Activated T-helper 2 cell treated with anti-CD3 and anti-CD28 coated beads, Interferon-gamma antibody, Interleukin-2, Interleukin-4, amounts not matched to agents 10 μg/mL and 5 μg/mL and 100 μg/mL, durations not matched to agents 14 hours and 24 hours and 36 hours (primary cell): ENCODE results near the gene NYAP2. TPM values are rescaled to one million over a fixed set of nuclear protein-coding genes. Genes with fewer than 3 reads are reported as not detected.

ENCODE experiments used
- DNase-seq: peaks from one replicate; pipeline ENCODE4 v3.0.0; 2021; ENCODE audit warnings: low spot score
- H3K27ac Mint-ChIP-seq: one replicate; pipeline ENCODE4 v1.8.0; 2021; ENCODE audit warnings: mixed read lengths
- H3K27me3 Mint-ChIP-seq: one replicate; pipeline ENCODE4 v1.8.0; 2021; ENCODE audit warnings: low read depth, mixed read lengths
- H3K36me3 Mint-ChIP-seq: one replicate; pipeline ENCODE4 v1.8.0; 2021; ENCODE audit warnings: low read depth, mixed read lengths
- H3K4me1 Mint-ChIP-seq: one replicate; pipeline ENCODE4 v1.8.0; 2021; ENCODE audit warnings: low read depth, mixed read lengths
- H3K4me3 Mint-ChIP-seq: one replicate; pipeline ENCODE4 v1.8.0; 2021; ENCODE audit warnings: low read depth, mild to moderate bottlenecking, moderate library complexity, mixed read lengths
- H3K9me3 Mint-ChIP-seq: one replicate; pipeline ENCODE4 v1.8.0; 2021; ENCODE audit warnings: mixed read lengths
- intact Hi-C: fragments of 100-400 bp; cut with micrococcal nuclease; formaldehyde crosslinking; loops from one replicate; pipeline ENCODE4 v1.15.1; 2023
- total RNA-seq: library from RNA; stranded (reverse); gene quantifications from 2 replicates; pipeline ENCODE4 v1.2.3, GENCODE V29; 2022

Gene NYAP2
- total RNA-seq, 1 donor from 2014 or later, result not detected

GRCh38 chr2:225501022-225501421 lies 101.5 kb downstream of the NYAP2 start:
- H3K27ac Mint-ChIP-seq, result no peak overlapping the region
- H3K9me3 Mint-ChIP-seq, result no peaks in the 10 kb centered on the region
- no peaks in the 10 kb centered on the region for H3K36me3 Mint-ChIP-seq
- intact Hi-C loops, result no loop called here
- H3K4me3 Mint-ChIP-seq, result no peak overlapping the region
- H3K27me3 Mint-ChIP-seq, result peaks cover 4% of the 10 kb centered on the region
- H3K4me1 Mint-ChIP-seq, result no peaks in the 10 kb centered on the region
- DNase-seq, result no peak

GRCh38 chr2:225502971-225503370 lies 103.5 kb downstream of the NYAP2 start:
- no peak for DNase-seq
- Mint-ChIP-seq H3K4me3 (no peak overlapping the region), H3K27me3 (peaks cover 4% of the 10 kb centered on the region), H3K27ac (no peak overlapping the region), H3K36me3 (no peaks in the 10 kb centered on the region), H3K9me3 (no peaks in the 10 kb centered on the region), H3K4me1 (no peaks in the 10 kb centered on the region)
- intact Hi-C loops, result no loop called here

GRCh38 chr2:225510796-225511195 lies 111.3 kb downstream of the NYAP2 start:
- H3K9me3 Mint-ChIP-seq, result no peaks in the 10 kb centered on the region
- H3K27ac Mint-ChIP-seq, result no peak overlapping the region
- intact Hi-C loops, result no loop called here
- DNase-seq, result no peak
- no peaks in the 10 kb centered on the region for H3K4me1 Mint-ChIP-seq
- H3K36me3 Mint-ChIP-seq, result no peaks in the 10 kb centered on the region
- no peak overlapping the region for H3K4me3 Mint-ChIP-seq
- H3K27me3 Mint-ChIP-seq, result peaks cover 1% of the 10 kb centered on the region

- Mint-ChIP-seq H3K36me3 (no peaks in the 10 kb centered on the region), H3K27ac (no peak overlapping the region), H3K27me3 (peaks cover 1% of the 10 kb centered on the region), H3K9me3 (no peaks in the 10 kb centered on the region), H3K4me1 (no peaks in the 10 kb centered on the region), H3K4me3 (no peak overlapping the region)
- DNase-seq, result no peak
- intact Hi-C loops, result no loop called here
These were observed 113.0 kb downstream of the NYAP2 start for GRCh38 chr2:225512469-225512868.

- Mint-ChIP-seq H3K4me1 (no peaks in the 10 kb centered on the region), H3K9me3 (no peaks in the 10 kb centered on the region), H3K27ac (no peak overlapping the region), H3K27me3 (peaks cover 1% of the 10 kb centered on the region), H3K36me3 (no peaks in the 10 kb centered on the region), H3K4me3 (no peak overlapping the region)
- intact Hi-C loops, result no loop called here
- no peak for DNase-seq
These were observed 113.5 kb downstream of the NYAP2 start for GRCh38 chr2:225512876-225513540.

- no peak for DNase-seq
- no peak overlapping the region for H3K4me3 Mint-ChIP-seq
- H3K27me3 Mint-ChIP-seq, result peaks cover 1% of the 10 kb centered on the region
- H3K4me1 Mint-ChIP-seq, result no peaks in the 10 kb centered on the region
- intact Hi-C loops, result no loop called here
- H3K36me3 Mint-ChIP-seq, result no peaks in the 10 kb centered on the region
- no peaks in the 10 kb centered on the region for H3K9me3 Mint-ChIP-seq
- no peak overlapping the region for H3K27ac Mint-ChIP-seq
These were observed 115.5 kb downstream of the NYAP2 start for GRCh38 chr2:225515033-225515432.

GRCh38 chr2:225526760-225527390 lies 127.4 kb downstream of the NYAP2 start:
- no peaks in the 10 kb centered on the region for H3K27me3 Mint-ChIP-seq
- H3K4me3 Mint-ChIP-seq, result no peak overlapping the region
- DNase-seq, result no peak
- no peaks in the 10 kb centered on the region for H3K9me3 Mint-ChIP-seq
- no peaks in the 10 kb centered on the region for H3K4me1 Mint-ChIP-seq
- no peaks in the 10 kb centered on the region for H3K36me3 Mint-ChIP-seq
- no peak overlapping the region for H3K27ac Mint-ChIP-seq
- intact Hi-C loops, result no loop called here

GRCh38 chr2:225531559-225531958 lies 132.0 kb downstream of the NYAP2 start:
- Mint-ChIP-seq H3K36me3 (no peaks in the 10 kb centered on the region), H3K4me3 (no peak overlapping the region), H3K4me1 (no peaks in the 10 kb centered on the region), H3K27ac (no peak overlapping the region), H3K9me3 (no peaks in the 10 kb centered on the region), H3K27me3 (no peaks in the 10 kb centered on the region)
- intact Hi-C loops, result no loop called here
- DNase-seq, result no peak

- H3K4me3 Mint-ChIP-seq, result no peak overlapping the region
- intact Hi-C loops, result no loop called here
- no peak overlapping the region for H3K27ac Mint-ChIP-seq
- H3K4me1 Mint-ChIP-seq, result no peaks in the 10 kb centered on the region
- H3K27me3 Mint-ChIP-seq, result no peaks in the 10 kb centered on the region
- no peaks in the 10 kb centered on the region for H3K9me3 Mint-ChIP-seq
- H3K36me3 Mint-ChIP-seq, result no peaks in the 10 kb centered on the region
- no peak for DNase-seq
These were observed 132.6 kb downstream of the NYAP2 start for GRCh38 chr2:225532096-225532495.

GRCh38 chr2:225534037-225534436 lies 134.5 kb downstream of the NYAP2 start:
- intact Hi-C loops, result no loop called here
- DNase-seq, result no peak
- no peaks in the 10 kb centered on the region for H3K9me3 Mint-ChIP-seq
- H3K27ac Mint-ChIP-seq, result no peak overlapping the region
- no peak overlapping the region for H3K4me3 Mint-ChIP-seq
- no peaks in the 10 kb centered on the region for H3K27me3 Mint-ChIP-seq
- no peaks in the 10 kb centered on the region for H3K4me1 Mint-ChIP-seq
- no peaks in the 10 kb centered on the region for H3K36me3 Mint-ChIP-seq

GRCh38 chr2:225534697-225535096 lies 135.2 kb downstream of the NYAP2 start:
- Mint-ChIP-seq H3K27ac (no peak overlapping the region), H3K9me3 (no peaks in the 10 kb centered on the region), H3K36me3 (no peaks in the 10 kb centered on the region), H3K4me1 (no peaks in the 10 kb centered on the region), H3K27me3 (no peaks in the 10 kb centered on the region), H3K4me3 (no peak overlapping the region)
- no peak for DNase-seq
- intact Hi-C loops, result no loop called here

- H3K4me3 Mint-ChIP-seq, result no peak overlapping the region
- intact Hi-C loops, result no loop called here
These were observed 136.5 kb downstream of the NYAP2 start for GRCh38 chr2:225536036-225536435.

GRCh38 chr2:225543626-225544025 lies 144.1 kb downstream of the NYAP2 start:
- intact Hi-C loops, result no loop called here
- DNase-seq, result no peak
- Mint-ChIP-seq H3K4me1 (no peaks in the 10 kb centered on the region), H3K27ac (no peak overlapping the region), H3K4me3 (no peak overlapping the region), H3K9me3 (no peaks in the 10 kb centered on the region), H3K36me3 (no peaks in the 10 kb centered on the region), H3K27me3 (peaks cover 2% of the 10 kb centered on the region)

More at GRCh38 chr2:225536036-225536435, 136.5 kb downstream of the NYAP2 start:
- H3K27me3 Mint-ChIP-seq, result no peaks in the 10 kb centered on the region
- H3K4me1 Mint-ChIP-seq, result no peaks in the 10 kb centered on the region
- no peaks in the 10 kb centered on the region for H3K9me3 Mint-ChIP-seq
- DNase-seq, result no peak
- no peak overlapping the region for H3K27ac Mint-ChIP-seq
- no peaks in the 10 kb centered on the region for H3K36me3 Mint-ChIP-seq
